Activated B cell treated with CpG ODN at 0.5 μM for 24 hours (primary cell): ENCODE results near the gene FCHSD2. TPM values are rescaled to one million over a fixed set of nuclear protein-coding genes. Genes with fewer than 3 reads are reported as not detected.

Experiments used
- ATAC-seq: fragments of 200-7000 bp; cut with Tn5 transposase; one replicate; pipeline ENCODE4 v1.10.0; 2021; ENCODE audit warnings: low read depth, mild to moderate bottlenecking, moderate library complexity
- CTCF ChIA-PET: fragments of 350-600 bp; sonication (Branson Sonifier 250); formaldehyde crosslinking; loops from one replicate; lab custom pipeline; 2021; ENCODE audit warnings: antibody characterized with exemption; lab: Charles Lee
- POLR2A ChIA-PET: fragments of 350-600 bp; sonication (Branson Sonifier 250); formaldehyde crosslinking; loops from one replicate; lab custom pipeline; 2021; ENCODE audit warnings: antibody characterized with exemption; lab: Charles Lee
- DNase-seq: peaks from one replicate; pipeline ENCODE4 v3.0.0; 2022
- H3K27ac Mint-ChIP-seq: one replicate; pipeline ENCODE4 v1.8.0; 2020; ENCODE audit warnings: mixed read lengths
- H3K27me3 Mint-ChIP-seq: one replicate; pipeline ENCODE4 v1.8.0; 2021; ENCODE audit warnings: mixed read lengths
- H3K36me3 Mint-ChIP-seq: one replicate; pipeline ENCODE4 v1.8.0; 2021; ENCODE audit warnings: low read depth, mixed read lengths
- H3K4me1 Mint-ChIP-seq: one replicate; pipeline ENCODE4 v1.8.0; 2021; ENCODE audit warnings: mixed read lengths
- H3K4me3 Mint-ChIP-seq: one replicate; pipeline ENCODE4 v1.8.0; 2020; ENCODE audit warnings: mild to moderate bottlenecking, mixed read lengths
- H3K9me3 Mint-ChIP-seq: one replicate; pipeline ENCODE4 v1.8.0; 2020; ENCODE audit warnings: mixed read lengths
- CTCF ChIP-seq: fragments of 200-600 bp; IDR thresholded peaks from one replicate; pipeline ENCODE4 v1.8.0; 2022; ENCODE audit warnings: antibody characterized with exemption, mild to moderate bottlenecking
- intact Hi-C: fragments of 100-400 bp; cut with micrococcal nuclease; formaldehyde crosslinking; loops from one replicate; pipeline ENCODE4 v1.15.1; 2024
- total RNA-seq: library from RNA; stranded (reverse); gene quantifications from 2 replicates; pipeline ENCODE4 v1.2.3, GENCODE V29; 2022

FCHSD2 gene
- total RNA-seq, 1 donor from 2014 or later: 207 TPM

- intact Hi-C loops: loop anchor here (1.0 to 5.0 kb wide), 4 partner anchors 18 to 493 kb away; no protein-coding TSS in a partner anchor
- Mint-ChIP-seq H3K9me3 (no peaks in the 10 kb centered on the region), H3K4me3 (peak overlapping the region; percentile 55), H3K27me3 (no peaks in the 10 kb centered on the region), H3K36me3 (no peaks in the 10 kb centered on the region), H3K27ac (peak overlapping the region; percentile 87), H3K4me1 (peaks cover 58% of the 10 kb centered on the region)
- TF ChIP-seq CTCF: no peak
- POLR2A ChIA-PET: interaction anchor here (0.5 to 5.3 kb wide), 15 partner anchors 11 to 368 kb away, joined by 3 to 145 read pairs (median 4); partner anchors contain the start of gene FCHSD2
- ATAC-seq: no peak
- CTCF ChIA-PET: interaction anchor here (0.8 to 5.4 kb wide), 15 partner anchors 9 to 450 kb away, joined by 3 to 156 read pairs (median 15); partner anchors contain the start of gene FCHSD2
- no peak for DNase-seq
Observed at GRCh38 chr11:73175551-73176144, 33.5 kb upstream of the FCHSD2 start.

- TF ChIP-seq CTCF: no peak
- no peak for DNase-seq
- Mint-ChIP-seq H3K27me3 (no peaks in the 10 kb centered on the region), H3K36me3 (no peaks in the 10 kb centered on the region), H3K9me3 (no peaks in the 10 kb centered on the region), H3K4me1 (peaks cover 67% of the 10 kb centered on the region), H3K4me3 (no peak overlapping the region), H3K27ac (no peak overlapping the region)
- no peak for ATAC-seq
- CTCF ChIA-PET: interaction anchor here (5.4 kb wide), 1 partner anchor 35 kb away, joined by 156 read pairs; the partner anchor contains the start of gene FCHSD2
- POLR2A ChIA-PET: interaction anchor here (1.2 to 5.3 kb wide), 2 partner anchors 17 to 32 kb away, joined by 6 to 145 read pairs; partner anchors contain the start of gene FCHSD2
- intact Hi-C loops: no loop called here
Observed at GRCh38 chr11:73174495-73174791, 32.3 kb upstream of the FCHSD2 start.

DNA sequence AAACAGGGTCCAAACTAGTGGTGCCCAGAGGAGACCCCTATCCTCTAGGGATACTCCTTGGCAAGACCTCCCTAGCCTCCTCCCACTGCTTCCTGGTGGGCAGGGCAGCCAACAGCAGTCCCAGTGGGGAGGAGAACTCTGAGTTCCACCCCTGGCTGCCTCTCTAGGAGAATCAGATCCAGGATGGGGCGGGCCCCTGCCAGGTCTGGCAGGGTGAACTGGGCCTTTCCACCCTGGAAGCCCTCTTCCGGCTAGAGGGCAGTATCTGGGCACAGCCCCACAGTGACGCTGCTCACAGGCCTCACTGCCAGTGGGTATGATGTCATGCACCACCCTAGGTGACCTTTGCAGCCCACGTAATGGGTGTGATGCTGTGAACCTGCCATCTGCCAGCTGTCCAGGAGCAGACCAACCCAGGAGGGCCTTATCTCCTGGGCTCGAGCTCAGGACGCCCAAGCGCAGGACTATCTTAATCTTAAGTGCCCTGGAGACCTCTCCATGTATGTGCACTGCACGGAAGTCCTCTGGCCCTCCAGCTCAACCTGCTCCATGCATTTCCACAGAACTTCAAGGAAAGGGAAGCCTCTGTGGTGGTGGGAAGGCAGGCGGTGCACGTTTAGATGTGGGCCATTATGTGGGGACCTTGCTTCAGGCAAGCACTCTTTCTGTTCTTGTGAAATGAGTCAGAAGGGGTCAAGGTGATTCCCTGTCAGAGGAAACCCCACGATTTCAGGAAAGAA is 31.8 kb upstream of the FCHSD2 start:
- Mint-ChIP-seq H3K27me3 (no peaks in the 10 kb centered on the region), H3K36me3 (no peaks in the 10 kb centered on the region), H3K4me3 (no peak overlapping the region), H3K9me3 (no peaks in the 10 kb centered on the region), H3K27ac (no peak overlapping the region), H3K4me1 (peaks cover 71% of the 10 kb centered on the region)
- no peak for TF ChIP-seq CTCF
- ChIA-PET CTCF (interaction anchor here (5.4 kb wide), 1 partner anchor 34 kb away, joined by 156 read pairs; the partner anchor contains the start of gene FCHSD2), POLR2A (interaction anchor here (1.2 to 5.3 kb wide), 2 partner anchors 16 to 32 kb away, joined by 6 to 145 read pairs; partner anchors contain the start of gene FCHSD2)
- DNase-seq (peak; percentile 7), ATAC-seq (no peak)
- intact Hi-C loops: no loop called here

DNA sequence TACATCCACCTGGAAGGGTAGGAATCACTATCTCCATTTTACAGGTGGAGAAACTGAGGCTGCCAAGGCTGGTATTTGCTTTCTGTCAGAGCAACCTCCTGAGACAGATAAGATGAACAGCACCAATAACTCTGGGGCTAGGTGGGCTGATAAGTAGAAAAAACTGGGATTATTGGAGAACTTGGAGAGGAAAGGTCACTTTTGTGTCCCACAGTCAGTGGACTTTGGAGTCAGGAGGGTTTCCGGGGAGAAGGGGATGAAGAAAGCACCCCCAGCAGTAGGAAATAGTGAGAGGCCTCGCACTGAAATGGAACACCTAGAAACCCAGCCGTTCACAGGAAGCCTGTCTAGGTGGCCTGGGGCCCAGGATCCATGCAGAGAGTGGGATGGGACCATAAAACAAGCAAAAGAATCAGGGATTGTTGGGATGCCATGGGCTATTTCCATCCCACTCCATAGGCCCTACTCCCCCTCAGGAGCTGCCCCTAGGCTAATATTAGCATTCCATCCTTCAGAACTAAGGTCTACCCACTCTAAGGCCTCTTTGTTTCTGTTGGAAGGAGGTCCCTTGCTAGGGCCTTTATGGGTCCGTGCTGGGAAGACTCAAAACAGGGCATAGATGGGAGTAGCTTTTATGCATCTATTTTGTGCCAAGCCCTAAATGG is 31.0 kb upstream of the FCHSD2 start:
- Mint-ChIP-seq H3K4me1 (peaks cover 72% of the 10 kb centered on the region), H3K36me3 (no peaks in the 10 kb centered on the region), H3K27ac (no peak overlapping the region), H3K4me3 (no peak overlapping the region), H3K9me3 (no peaks in the 10 kb centered on the region), H3K27me3 (no peaks in the 10 kb centered on the region)
- ATAC-seq: no peak
- TF ChIP-seq CTCF: no peak
- CTCF ChIA-PET: no interaction called here
- no peak for DNase-seq
- POLR2A ChIA-PET: interaction anchor here (1.2 to 1.8 kb wide), 2 partner anchors 15 to 31 kb away, joined by 6 to 7 read pairs; partner anchors contain the start of gene FCHSD2
- intact Hi-C loops: no loop called here
